Measurements from ENCODE around the gene C1S. TPM values are rescaled to one million over a fixed set of nuclear protein-coding genes. Genes with fewer than 3 reads are reported as not detected.

C1S gene
- total and polyA plus RNA-seq, 2 of the 4 experiments (the other 2 are of a cell fraction) = 49.6 to 85.4 TPM

GRCh38 chr12:7079826-7080125, 19.3 kb downstream of the C1S start:
- Histone ChIP-seq H3K27me3 (ENCODE audit: control insufficient read depth, insufficient read depth, low read length) (no peaks in the 10 kb centered on the region), H3K23ac (ENCODE audit: low read depth, low read length) (no peak overlapping the region), H2AK9ac (replicated peaks; ENCODE audit: low read depth, low read length, poor library complexity) (no peak overlapping the region), H3K4me2 (ENCODE audit: low read depth, low read length) (peak overlapping the region; percentile 8; the same call in 1 of the 2 replicates), H3K79me1 (ENCODE audit: low read depth in 1 of 2, low read length in 2 of 2) (peaks cover 0 to 5% of the 10 kb centered on the region in 2 experiments; a peak in 1 of 4 replicates), H3K27ac (ENCODE audit: insufficient read depth, low read length) (peak overlapping the region; percentile 59), H3K56ac (ENCODE audit: extremely low read depth, insufficient read depth, low read length) (peak overlapping the region; percentile 55; the same call in 1 of the 2 replicates), H2BK120ac (ENCODE audit: low read depth, low read length) (peak overlapping the region; percentile 34; the same call in 1 of the 2 replicates), H3K14ac (replicated peaks; ENCODE audit: low read depth, low read length) (no peak overlapping the region), H3K4me1 (ENCODE audit: control insufficient read depth, insufficient read depth, low read length) (peaks cover 17% of the 10 kb centered on the region), H4K20me1 (ENCODE audit: insufficient read depth, low read length) (peaks cover 4% of the 10 kb centered on the region; the same call in 1 of the 2 replicates), H2AFZ (replicated peaks; ENCODE audit: low read length, poor library complexity) (no peak overlapping the region), H3K9ac (ENCODE audit: low read depth, low read length) (no peak overlapping the region), H3K4ac (ENCODE audit: low read depth, low read length) (peak overlapping the region; percentile 49), H2AK5ac (ENCODE audit: low read depth, low read length) (no peak overlapping the region), H3K4me3 (ENCODE audit: insufficient read depth, low read depth, low read length) (no peak overlapping the region), H3K36me3 (ENCODE audit: control insufficient read depth, insufficient read depth, low read length) (peaks cover 33% of the 10 kb centered on the region), H3K9me1 (ENCODE audit: insufficient read depth, low read length) (peaks cover 24% of the 10 kb centered on the region), H4K8ac (ENCODE audit: low read depth in 2 of 2, low read length in 2 of 2) (peak overlapping the region in 1 of 2 experiments; percentile 76; a peak in 1 of 4 replicates), H4K5ac (ENCODE audit: low read depth, low read length) (0 out of 2 replicates have a peak overlapping the region, but pooled peaks have one; percentile 3), H2BK5ac (ENCODE audit: low read depth, low read length, poor library complexity, severe bottlenecking) (peak overlapping the region; percentile 87), H2BK15ac (ENCODE audit: low read depth, low read length) (no peak overlapping the region), H3K18ac (ENCODE audit: low read depth, low read length) (0 out of 2 replicates have a peak overlapping the region, but pooled peaks have one; percentile 1), H4K91ac (ENCODE audit: insufficient read depth, low read depth, low read length) (peak overlapping the region; percentile 34; the same call in 1 of the 2 replicates), H3K9me3 (ENCODE audit: control insufficient read depth, insufficient read depth, low read length) (no peaks in the 10 kb centered on the region), H2BK20ac (ENCODE audit: low read depth, low read length) (no peak overlapping the region)
- DNase-seq (peak; percentile 76), ATAC-seq (ENCODE audit: low read depth) (peak; percentile 79)
- in situ Hi-C loops (cut with MboI; ENCODE audit: low sequenced_read_pairs) (no loop called here), dilution Hi-C loops (cut with HindIII; ENCODE audit: low sequenced_read_pairs, unreplicated experiment) (no loop called here), intact Hi-C loops (cut with micrococcal nuclease) (loop anchor here (1.0 kb wide), 1 partner anchor 13 kb away; the partner anchor contains the start of gene C1R)
- ChIA-PET CTCF (interaction anchor here (0.6 kb wide), 2 partner anchors 105 to 288 kb away, joined by 3 read pairs; no protein-coding TSS in a partner anchor), POLR2A (ENCODE audit: unreplicated experiment) (interaction anchor here (0.6 kb wide), 2 partner anchors 52 to 64 kb away, joined by 4 to 5 read pairs; no protein-coding TSS in a partner anchor)
- no peak for TF ChIP-seq RFX5 (IDR thresholded peaks at IDR 0.05; ENCODE audit: low read depth, low read length)
- no peak for TF ChIP-seq RCOR1 (IDR thresholded peaks at IDR 0.05; ENCODE audit: insufficient replicate concordance, low read length)
- TF ChIP-seq FOS (IDR thresholded peaks at IDR 0.05; ENCODE audit: low read depth, low read length) = peak; percentile 70
- no peak for TF ChIP-seq ELK1 (IDR thresholded peaks at IDR 0.05; ENCODE audit: borderline replicate concordance, low read depth, low read length)
- no TSS peak for BruUV-seq (replicated peaks)

All from IMR-90 (cell line).